OCI-LY1 (cell line): ENCODE data around the gene SSUH2.

Experiments
- H2AFZ ChIP-seq: fragments of 200-600 bp; sonication (generic), shearing (Covaris generic); 2 replicates; pipeline ENCODE4 v1.6.0; 2014; ENCODE audit warnings: antibody characterized with exemption, mild to moderate bottlenecking, low read length
- H3F3A ChIP-seq: fragments of 200-600 bp; sonication (generic), shearing (Covaris generic); 2 replicates; pipeline ENCODE4 v1.6.0; 2014; ENCODE audit warnings: mild to moderate bottlenecking, antibody characterized with exemption, low read length, moderate library complexity; ENCODE audit not compliant: insufficient read depth
- H3K27ac ChIP-seq: fragments of 200-600 bp; sonication (generic); 2 replicates; pipeline ENCODE4 v1.5.1; 2014; ENCODE audit warnings: low read length, mixed run types, mild to moderate bottlenecking, low read depth; ENCODE audit not compliant: poor library complexity, severe bottlenecking
- H3K27me3 ChIP-seq: fragments of 200-600 bp; sonication (generic); 2 replicates; pipeline ENCODE4 v1.6.0; 2014; ENCODE audit warnings: antibody characterized with exemption, mild to moderate bottlenecking, low read length, moderate library complexity; ENCODE audit not compliant: insufficient read depth
- H3K36me3 ChIP-seq: fragments of 200-600 bp; sonication (generic); 2 replicates; pipeline ENCODE4 v1.6.1; 2014; ENCODE audit warnings: mild to moderate bottlenecking, antibody characterized with exemption, low read length, moderate library complexity, mixed read lengths; ENCODE audit not compliant: insufficient read depth
- H3K4me1 ChIP-seq: fragments of 200-600 bp; sonication (generic); 2 replicates; pipeline ENCODE4 v1.5.1; 2014; ENCODE audit warnings: mild to moderate bottlenecking, low read length, moderate library complexity; ENCODE audit not compliant: insufficient read depth, severe bottlenecking
- H3K4me2 ChIP-seq: fragments of 200-600 bp; sonication (generic), shearing (Covaris generic); 2 replicates; pipeline ENCODE4 v1.6.1; 2014; ENCODE audit warnings: low read length
- H3K4me3 ChIP-seq: fragments of 200-600 bp; sonication (generic); 2 replicates; pipeline ENCODE4 v1.5.1; 2014; ENCODE audit warnings: low read length, low read depth, mild to moderate bottlenecking, mixed read lengths; ENCODE audit not compliant: poor library complexity, severe bottlenecking
- H3K79me2 ChIP-seq: fragments of 200-600 bp; shearing (Covaris generic); 2 replicates; pipeline ENCODE4 v1.6.1; 2016; ENCODE audit warnings: mixed run types, low read length, mixed read lengths; ENCODE audit not compliant: insufficient read depth
- H3K9ac ChIP-seq: fragments of 200-600 bp; sonication (generic), shearing (Covaris generic); 2 replicates; pipeline ENCODE4 v1.6.1; 2014; ENCODE audit warnings: mild to moderate bottlenecking, low read length, mixed read lengths
- H3K9me2 ChIP-seq: fragments of 200-600 bp; sonication (generic), shearing (Covaris generic); 2 replicates; pipeline ENCODE4 v1.6.1; 2014; ENCODE audit warnings: low read depth, mild to moderate bottlenecking, low read length, mixed read lengths
- H3K9me3 ChIP-seq: fragments of 200-600 bp; shearing (Covaris generic); 2 replicates; pipeline ENCODE4 v1.6.1; 2014; ENCODE audit warnings: low read length, mixed read lengths
- H4K20me1 ChIP-seq: fragments of 200-600 bp; sonication (generic), shearing (Covaris generic); 2 replicates; pipeline ENCODE4 v1.6.0; 2016; ENCODE audit warnings: mild to moderate bottlenecking, low read length; ENCODE audit not compliant: insufficient read depth
- EZH2 ChIP-seq: fragments of 200-600 bp; sonication (generic), shearing (Covaris generic); IDR thresholded peaks from 2 replicates; pipeline ENCODE4 v1.8.0; 2017; ENCODE audit warnings: borderline replicate concordance, mixed run types, mild to moderate bottlenecking, antibody characterized with exemption, low read length, moderate library complexity, mixed read lengths
- TF ChIP-seq, protein P1 (sequence below): fragments of 200-600 bp; sonication (generic), shearing (Covaris generic); IDR thresholded peaks from 2 replicates; pipeline ENCODE4 v1.5.1; 2017; ENCODE audit warnings: mild to moderate bottlenecking, antibody characterized with exemption, low read length, moderate library complexity, mixed read lengths

Gene SSUH2

GRCh38 chr3:8604988-8605387 lies 39.6 kb downstream of the SSUH2 start:
- Histone ChIP-seq H3K9ac (no peak overlapping the region), H4K20me1 (no peaks in the 10 kb centered on the region), H3K79me2 (no peaks in the 10 kb centered on the region), H3K4me1 (no peaks in the 10 kb centered on the region), H3F3A (no peaks in the 10 kb centered on the region), H3K36me3 (no peaks in the 10 kb centered on the region), H3K4me3 (no peak overlapping the region), H3K4me2 (no peak overlapping the region), H3K9me2 (no peaks in the 10 kb centered on the region), H3K27ac (no peak overlapping the region), H3K27me3 (peaks cover 7% of the 10 kb centered on the region; the same call in 1 of the 2 replicates), H3K9me3 (no peaks in the 10 kb centered on the region), H2AFZ (no peak overlapping the region)
- TF ChIP-seq, protein P1, sequence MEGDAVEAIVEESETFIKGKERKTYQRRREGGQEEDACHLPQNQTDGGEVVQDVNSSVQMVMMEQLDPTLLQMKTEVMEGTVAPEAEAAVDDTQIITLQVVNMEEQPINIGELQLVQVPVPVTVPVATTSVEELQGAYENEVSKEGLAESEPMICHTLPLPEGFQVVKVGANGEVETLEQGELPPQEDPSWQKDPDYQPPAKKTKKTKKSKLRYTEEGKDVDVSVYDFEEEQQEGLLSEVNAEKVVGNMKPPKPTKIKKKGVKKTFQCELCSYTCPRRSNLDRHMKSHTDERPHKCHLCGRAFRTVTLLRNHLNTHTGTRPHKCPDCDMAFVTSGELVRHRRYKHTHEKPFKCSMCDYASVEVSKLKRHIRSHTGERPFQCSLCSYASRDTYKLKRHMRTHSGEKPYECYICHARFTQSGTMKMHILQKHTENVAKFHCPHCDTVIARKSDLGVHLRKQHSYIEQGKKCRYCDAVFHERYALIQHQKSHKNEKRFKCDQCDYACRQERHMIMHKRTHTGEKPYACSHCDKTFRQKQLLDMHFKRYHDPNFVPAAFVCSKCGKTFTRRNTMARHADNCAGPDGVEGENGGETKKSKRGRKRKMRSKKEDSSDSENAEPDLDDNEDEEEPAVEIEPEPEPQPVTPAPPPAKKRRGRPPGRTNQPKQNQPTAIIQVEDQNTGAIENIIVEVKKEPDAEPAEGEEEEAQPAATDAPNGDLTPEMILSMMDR = no peak
- no peak for TF ChIP-seq EZH2

GRCh38 chr3:8604006-8604405 lies 40.6 kb downstream of the SSUH2 start:
- Histone ChIP-seq H3K9me2 (no peaks in the 10 kb centered on the region), H2AFZ (no peak overlapping the region), H3K4me1 (no peaks in the 10 kb centered on the region), H3F3A (no peaks in the 10 kb centered on the region), H3K79me2 (no peaks in the 10 kb centered on the region), H3K4me3 (no peak overlapping the region), H3K9ac (no peak overlapping the region), H3K4me2 (no peak overlapping the region), H3K36me3 (no peaks in the 10 kb centered on the region), H4K20me1 (no peaks in the 10 kb centered on the region), H3K27me3 (peaks cover 7% of the 10 kb centered on the region; the same call in 1 of the 2 replicates), H3K27ac (no peak overlapping the region), H3K9me3 (no peaks in the 10 kb centered on the region)
- TF ChIP-seq EZH2 = no peak
- TF ChIP-seq, protein P1 = no peak

DNA sequence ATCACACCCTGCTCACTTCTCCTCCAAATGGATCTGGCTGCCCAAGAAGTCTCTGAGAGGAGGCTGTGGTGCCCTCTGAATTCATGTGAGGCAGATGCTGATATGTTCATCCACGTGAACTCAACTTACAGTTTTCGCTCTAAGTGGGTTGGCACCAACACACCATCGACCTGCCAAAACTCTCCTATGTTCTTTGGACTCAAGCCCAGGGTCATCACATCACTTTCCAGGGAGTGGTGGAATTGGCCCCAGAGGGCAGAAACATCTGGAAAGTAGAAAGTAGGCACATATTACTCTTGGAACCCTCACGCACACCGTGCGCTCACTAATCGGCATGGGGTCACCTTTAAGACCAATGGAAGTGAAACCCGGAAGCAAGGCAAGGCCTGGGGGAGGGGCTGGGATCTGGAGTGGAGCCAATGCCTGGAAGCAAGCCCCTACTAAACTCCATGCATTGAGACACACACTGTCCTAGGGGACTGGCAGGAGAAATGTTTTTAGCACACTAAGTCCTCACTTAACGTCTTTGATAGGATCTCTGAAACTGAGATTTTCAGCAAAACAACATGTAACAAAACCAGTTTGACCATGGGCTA lies 41.4 kb downstream of the SSUH2 start:
- H3K9me3 ChIP-seq = no peaks in the 10 kb centered on the region
- H3K79me2 ChIP-seq = no peaks in the 10 kb centered on the region
- no peak for TF ChIP-seq EZH2
- TF ChIP-seq, protein P1 = no peak
- no peak overlapping the region for H3K9ac ChIP-seq
- no peak overlapping the region for H2AFZ ChIP-seq
- no peaks in the 10 kb centered on the region for H3K9me2 ChIP-seq
- no peak overlapping the region for H3K4me2 ChIP-seq
- no peaks in the 10 kb centered on the region for H3K36me3 ChIP-seq
- H3K27me3 ChIP-seq = peaks cover 7% of the 10 kb centered on the region; the same call in 1 of the 2 replicates
- no peaks in the 10 kb centered on the region for H4K20me1 ChIP-seq
- no peak overlapping the region for H3K27ac ChIP-seq
- H3K4me1 ChIP-seq = no peaks in the 10 kb centered on the region
- H3K4me3 ChIP-seq = no peak overlapping the region
- no peaks in the 10 kb centered on the region for H3F3A ChIP-seq
